GM18861 (cell line): ENCODE data around the gene GNB1L.

Experiments
- ATAC-seq: cut with Tn5 transposase; IDR thresholded peaks from one replicate; pipeline ENCODE4 v1.9.1; 2021; ENCODE audit not compliant: unreplicated experiment

The GNB1L gene

GRCh38 chr22:19765477-19766239 lies 89.0 kb downstream of the GNB1L start:
- ATAC-seq = no peak

GRCh38 chr22:19764636-19765476 lies 89.8 kb downstream of the GNB1L start:
- ATAC-seq = no peak

GRCh38 chr22:19764299-19764593 lies 90.4 kb downstream of the GNB1L start:
- no peak for ATAC-seq

- no peak for ATAC-seq
Measured at GRCh38 chr22:19763458-19764298, 91.0 kb downstream of the GNB1L start.

- ATAC-seq = no peak
Measured at GRCh38 chr22:19762568-19763457, 91.9 kb downstream of the GNB1L start.

- ATAC-seq = no peak
Measured at GRCh38 chr22:19761725-19762567, 92.7 kb downstream of the GNB1L start.

GRCh38 chr22:19760951-19761724 lies 93.5 kb downstream of the GNB1L start:
- no peak for ATAC-seq

GRCh38 chr22:19760058-19760950 lies 94.4 kb downstream of the GNB1L start, which contains the start of gene TBX1:
Gene TBX1, plus strand, starts transcription at chr22:19760778. Its CDS starts 66 bp downstream, at chr22:19760844.
- ATAC-seq = no peak

- no peak for ATAC-seq
Measured at GRCh38 chr22:19759427-19760057, 95.1 kb downstream of the GNB1L start.

GRCh38 chr22:19758896-19759426 lies 95.7 kb downstream of the GNB1L start:
- no peak for ATAC-seq

- ATAC-seq = no peak
Measured at GRCh38 chr22:19757985-19758895, 96.4 kb downstream of the GNB1L start.

GRCh38 chr22:19757140-19757984 lies 97.3 kb downstream of the GNB1L start:
- no peak for ATAC-seq

GRCh38 chr22:19756288-19757128 lies 98.2 kb downstream of the GNB1L start:
- no peak for ATAC-seq

- no peak for ATAC-seq
Measured at GRCh38 chr22:19755722-19756287, 98.9 kb downstream of the GNB1L start.
